Amygdala (tissue), 56 donors: ENCODE measurements around the gene SLC37A2.
A peak's percentile ranks its signal among the peaks of the same experiment; 100 is the strongest.
"Not testable (repeated sequence)": the region's sequence is repeated elsewhere in the genome, so short reads cannot be mapped to it uniquely, and the experiment has no call there.

Experiments
- DNase-seq, 56 donors: peaks; one replicate each; lab custom pipeline; 2025; lab: John Stamatoyannopoulos, UW

Gene SLC37A2

GRCh38 chr11:125082611-125083311 is 19.7 kb downstream of the SLC37A2 start:
- no peak for DNase-seq

- DNase-seq = no peak
These were observed 20.4 kb downstream of the SLC37A2 start for GRCh38 chr11:125083312-125084056.

- no peak for DNase-seq
These were observed 20.9 kb downstream of the SLC37A2 start for GRCh38 chr11:125084057-125084416.

- DNase-seq = no peak
These were observed 21.7 kb downstream of the SLC37A2 start for GRCh38 chr11:125084761-125085231.

- DNase-seq = no peak
These were observed 22.4 kb downstream of the SLC37A2 start for GRCh38 chr11:125085301-125086081.

GRCh38 chr11:125086633-125087296 is 23.7 kb downstream of the SLC37A2 start:
- no peak for DNase-seq

- DNase-seq = no peak
These were observed 25.0 kb downstream of the SLC37A2 start for GRCh38 chr11:125088123-125088522.

GRCh38 chr11:125088576-125089455 is 25.7 kb downstream of the SLC37A2 start:
- DNase-seq = no peak

- not testable (repeated sequence) for DNase-seq
These were observed 26.4 kb downstream of the SLC37A2 start for GRCh38 chr11:125089481-125089880.

- DNase-seq = not testable (repeated sequence)
These were observed 27.0 kb downstream of the SLC37A2 start for GRCh38 chr11:125090151-125090550.

- no peak for DNase-seq
These were observed 27.7 kb downstream of the SLC37A2 start for GRCh38 chr11:125090816-125091215.

GRCh38 chr11:125091247-125091876 is 28.3 kb downstream of the SLC37A2 start:
- DNase-seq = peak in 11 of 56 donors; percentile 9 to 58 (median 17)

GRCh38 chr11:125091877-125092664 is 29.0 kb downstream of the SLC37A2 start:
- no peak for DNase-seq

GRCh38 chr11:125092669-125093068 is 29.6 kb downstream of the SLC37A2 start:
- DNase-seq = no peak

GRCh38 chr11:125093502-125093901 is 30.4 kb downstream of the SLC37A2 start:
- DNase-seq = no peak

- DNase-seq = no peak
These were observed 31.6 kb downstream of the SLC37A2 start for GRCh38 chr11:125094731-125095130.

- no peak for DNase-seq
These were observed 37.0 kb downstream of the SLC37A2 start for GRCh38 chr11:125100136-125100535.

GRCh38 chr11:125101596-125101995 is 38.5 kb downstream of the SLC37A2 start:
- no peak for DNase-seq
